ENCODE measurements around the gene SMOC2.
"Not testable (repeated sequence)": the region's sequence is repeated elsewhere in the genome, so short reads cannot be mapped to it uniquely, and the experiment has no call there.

SMOC2 gene

GRCh38 chr6:168691774-168692173, 250.8 kb downstream of the SMOC2 start:
- DNase-seq, result no peak

DNA sequence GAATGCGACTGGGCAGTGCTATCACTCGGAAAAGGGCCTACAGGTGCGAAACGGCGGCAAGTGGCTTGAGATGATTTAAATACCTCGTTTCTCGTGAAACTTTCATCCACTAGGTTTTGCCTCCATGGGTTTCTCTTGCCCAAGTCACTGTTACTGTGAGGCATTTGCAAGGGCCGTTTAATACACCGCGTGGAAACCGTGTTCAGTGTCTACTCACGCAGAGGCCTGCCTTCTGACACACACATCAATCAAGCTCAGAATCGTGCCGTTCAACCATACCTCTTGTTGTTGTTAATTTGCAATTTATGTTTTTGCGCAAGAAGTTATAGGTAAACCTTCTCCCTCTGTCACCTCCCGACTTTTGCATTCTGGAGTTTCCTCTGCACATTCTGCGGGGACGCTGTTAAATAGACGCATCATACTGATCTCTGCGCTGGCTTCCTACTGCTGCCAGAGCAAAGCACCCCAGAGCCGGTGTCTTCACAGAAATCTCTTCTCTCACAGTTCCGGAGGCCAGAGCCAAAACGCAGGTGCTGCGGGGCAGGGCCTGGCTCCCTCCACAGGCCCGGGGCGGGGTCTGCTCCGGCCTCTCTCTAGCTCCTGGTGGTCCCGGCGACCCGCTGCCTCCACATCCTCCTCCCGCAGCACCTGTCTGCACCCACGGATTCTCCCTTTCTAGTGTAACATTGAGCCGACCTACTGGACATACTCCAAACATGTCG, 251.4 kb downstream of the SMOC2 start:
- no peak for DNase-seq

GRCh38 chr6:168692915-168693257, 251.9 kb downstream of the SMOC2 start:
- not testable (repeated sequence) for DNase-seq

GRCh38 chr6:168694797-168695196, 253.8 kb downstream of the SMOC2 start:
- not testable (repeated sequence) for DNase-seq

GRCh38 chr6:168695701-168696100, 254.7 kb downstream of the SMOC2 start:
- no peak for DNase-seq

DNA sequence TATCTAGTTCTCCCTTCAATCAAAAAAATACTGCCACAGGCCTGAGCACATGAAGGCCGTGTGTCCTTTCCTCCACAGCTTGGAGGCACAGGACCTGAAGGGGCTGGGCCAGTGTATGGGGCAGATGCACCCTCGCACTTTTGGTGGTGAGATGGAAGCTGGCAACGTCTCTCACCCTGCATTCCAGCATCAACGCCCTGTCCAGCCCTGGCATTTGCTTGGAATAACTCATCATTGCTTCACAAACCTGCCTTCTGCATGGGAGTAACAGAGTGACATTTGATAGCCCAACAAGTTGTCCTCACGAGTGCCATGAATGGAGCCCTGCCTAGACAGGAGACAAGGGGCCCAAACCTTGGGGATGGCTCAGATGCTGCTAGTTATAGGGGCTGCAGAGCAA, 257.9 kb downstream of the SMOC2 start:
- no peak for DNase-seq

- no peak for DNase-seq
These were observed 258.8 kb downstream of the SMOC2 start for GRCh38 chr6:168699631-168700295.

GRCh38 chr6:168700880-168701279, 259.9 kb downstream of the SMOC2 start:
- no peak for DNase-seq

DNA sequence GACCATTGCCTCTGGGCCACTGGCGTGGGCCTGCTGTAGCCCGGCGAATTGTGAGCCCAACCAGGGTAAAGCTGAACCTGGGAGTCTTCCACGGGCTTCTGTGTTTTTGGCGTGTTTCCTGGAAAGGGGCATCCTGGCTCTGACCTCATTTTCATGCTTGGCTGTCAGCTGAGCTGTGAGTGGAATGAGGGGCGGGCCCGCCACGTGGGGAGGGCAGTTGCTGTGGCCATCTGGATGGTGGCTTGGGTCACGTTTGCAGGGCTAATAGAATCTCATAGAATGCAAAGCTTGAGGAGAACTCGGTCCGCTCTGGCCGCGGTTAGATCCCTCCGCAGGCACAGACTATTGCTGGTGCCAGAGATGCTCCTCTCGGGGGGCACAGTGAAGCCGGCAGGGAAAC, 263.0 kb downstream of the SMOC2 start:
- DNase-seq, result no peak

DNA sequence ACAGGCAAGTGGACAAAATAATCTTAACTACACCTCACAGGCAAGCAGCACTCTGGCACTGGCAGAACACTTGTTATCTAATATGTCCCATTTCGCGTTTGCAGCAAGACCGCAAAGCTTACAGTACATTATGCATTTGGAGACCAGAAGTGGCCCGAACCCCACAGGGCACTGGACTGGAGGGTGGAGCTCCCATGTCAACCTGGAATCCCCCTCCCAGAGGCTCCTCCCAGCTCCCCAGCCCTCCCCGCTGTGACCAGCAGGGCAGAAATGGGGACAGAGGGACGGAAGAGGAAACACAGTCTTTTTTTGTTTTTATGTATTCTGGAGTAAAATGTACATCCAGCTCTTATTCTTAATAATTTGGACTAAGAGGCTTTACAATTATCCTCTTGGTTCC, 263.7 kb downstream of the SMOC2 start:
- no peak for DNase-seq

DNA sequence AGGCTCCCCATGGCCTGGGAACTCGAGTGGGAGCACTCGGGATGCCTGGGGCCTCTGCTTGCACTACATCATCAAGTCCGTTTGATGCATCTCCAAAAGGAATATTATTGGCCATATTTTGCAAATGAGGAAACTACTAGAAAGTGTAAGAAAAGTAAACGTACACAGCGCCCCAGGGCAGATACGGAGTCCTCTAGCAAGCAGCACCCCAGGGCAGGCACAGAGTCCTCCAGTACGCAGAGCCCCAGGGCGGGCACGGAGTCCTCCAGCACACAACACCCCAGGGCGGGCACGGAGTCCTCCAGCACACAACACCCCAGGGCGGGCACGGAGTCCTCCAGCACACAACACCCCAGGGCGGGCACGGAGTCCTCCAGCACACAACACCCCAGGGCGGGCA, 264.3 kb downstream of the SMOC2 start:
- DNase-seq, result not testable (repeated sequence)

- no peak for DNase-seq
These were observed 265.6 kb downstream of the SMOC2 start for GRCh38 chr6:168706471-168707177.

DNA sequence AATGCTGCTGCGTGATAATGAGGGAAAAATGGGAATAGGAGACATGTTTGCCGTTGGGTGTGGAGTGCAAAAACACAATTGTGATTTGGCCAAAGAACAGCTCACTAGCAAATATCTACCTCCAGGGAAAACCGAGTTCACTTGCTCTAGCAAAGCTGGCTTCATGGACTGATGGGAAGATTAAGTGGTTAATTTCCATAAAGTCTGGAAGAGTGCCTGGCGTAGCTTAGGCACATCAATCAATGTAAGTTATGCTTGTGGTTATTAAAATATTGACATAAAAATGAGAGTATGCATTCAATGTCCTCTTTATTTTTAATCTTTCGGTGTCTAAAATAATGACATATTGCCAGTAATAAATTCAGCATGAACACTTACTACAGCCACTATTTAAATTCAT, 267.5 kb downstream of the SMOC2 start:
- DNase-seq, result no peak

DNA sequence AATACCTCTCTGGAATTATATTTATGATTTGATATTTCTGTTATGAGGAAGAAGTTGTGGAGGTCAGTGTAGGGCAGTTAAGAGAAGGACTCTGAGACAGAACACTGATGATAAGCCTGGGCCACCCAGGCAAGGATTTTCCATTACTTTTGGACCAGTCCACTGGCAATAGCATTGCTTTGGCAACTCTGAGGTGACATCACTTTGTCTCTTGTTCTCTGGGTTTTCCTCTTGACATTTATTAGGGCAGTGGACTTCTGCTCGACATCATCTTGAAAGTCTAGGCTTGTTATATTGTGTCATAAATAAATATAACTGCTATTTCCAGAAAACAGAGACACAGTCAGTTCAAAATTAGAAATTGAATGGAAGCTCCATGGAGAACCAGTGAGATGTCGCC, 268.0 kb downstream of the SMOC2 start:
- DNase-seq, result no peak

DNA sequence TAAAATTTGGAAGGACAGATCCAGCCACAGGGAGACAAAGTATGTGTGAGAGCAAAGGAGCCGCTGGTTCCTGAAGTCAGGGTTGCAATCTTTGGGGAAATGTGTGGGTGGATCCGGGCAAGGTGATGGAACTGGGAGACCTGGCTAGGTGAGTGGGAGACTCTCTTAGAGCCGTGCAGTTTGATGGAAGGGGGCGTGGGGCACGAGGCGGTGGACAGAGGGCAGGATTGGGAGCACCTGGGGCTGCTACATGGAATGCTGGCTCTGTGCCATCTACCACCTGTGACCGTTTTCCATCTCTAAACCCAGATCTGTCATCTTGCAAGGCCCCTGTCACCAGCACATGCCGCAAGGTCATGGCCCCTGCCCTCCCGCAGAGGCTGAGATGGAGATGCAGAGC, 268.4 kb downstream of the SMOC2 start:
- no peak for DNase-seq

- no peak for DNase-seq
These were observed 269.0 kb downstream of the SMOC2 start for GRCh38 chr6:168709991-168710390.

- DNase-seq, result no peak
These were observed 270.2 kb downstream of the SMOC2 start for GRCh38 chr6:168711049-168711640.

DNA sequence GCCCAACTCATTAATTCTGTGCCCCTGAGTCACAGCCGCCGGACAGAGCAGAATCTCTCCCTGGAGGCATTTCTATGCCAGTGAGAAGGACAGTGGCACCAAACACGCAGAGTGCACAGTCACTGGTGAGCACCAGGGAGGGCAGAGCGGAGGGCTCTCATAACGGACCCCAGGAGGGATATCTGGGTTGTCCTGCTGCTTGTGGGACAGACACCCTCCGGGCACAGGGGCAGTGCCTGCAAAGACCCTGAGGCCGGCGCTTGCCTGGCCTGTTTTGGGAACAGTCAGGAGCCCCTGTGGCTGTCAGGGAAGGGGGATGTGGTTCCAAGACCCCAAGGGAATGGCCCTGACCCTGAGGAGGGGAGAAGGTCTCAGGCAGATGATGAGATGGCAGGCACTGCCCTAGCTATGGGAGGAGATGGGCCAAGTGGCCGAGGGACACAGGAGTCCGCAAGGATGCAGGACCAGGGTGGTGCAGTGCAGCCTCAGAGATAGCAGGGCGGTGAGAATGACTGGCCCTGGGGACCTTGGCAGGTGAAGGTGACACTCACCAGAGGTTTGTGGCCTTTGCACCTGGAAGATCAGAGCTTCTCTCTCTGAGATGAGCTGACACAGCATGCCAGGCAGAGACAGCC, 270.8 kb downstream of the SMOC2 start:
- no peak for DNase-seq

DNA sequence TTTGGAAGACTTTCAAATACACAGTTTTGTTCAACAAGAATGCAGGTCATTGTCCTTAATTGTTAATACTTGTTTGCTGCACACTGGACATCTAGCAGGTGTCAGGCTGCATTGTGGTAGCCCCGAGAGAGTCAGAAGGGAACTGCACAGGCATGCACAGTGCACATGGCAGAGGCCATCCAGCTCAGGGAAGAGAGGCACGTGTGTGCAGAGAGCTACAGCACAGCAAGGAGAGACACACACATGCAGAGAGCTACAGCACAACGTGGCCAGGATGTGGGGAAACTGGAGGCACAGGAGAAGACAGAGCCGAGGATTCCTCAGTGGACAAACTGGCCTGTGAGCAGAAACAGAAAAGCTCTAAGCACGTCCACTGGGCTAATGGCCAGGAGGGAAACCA, 272.0 kb downstream of the SMOC2 start:
- DNase-seq, result no peak

DNA sequence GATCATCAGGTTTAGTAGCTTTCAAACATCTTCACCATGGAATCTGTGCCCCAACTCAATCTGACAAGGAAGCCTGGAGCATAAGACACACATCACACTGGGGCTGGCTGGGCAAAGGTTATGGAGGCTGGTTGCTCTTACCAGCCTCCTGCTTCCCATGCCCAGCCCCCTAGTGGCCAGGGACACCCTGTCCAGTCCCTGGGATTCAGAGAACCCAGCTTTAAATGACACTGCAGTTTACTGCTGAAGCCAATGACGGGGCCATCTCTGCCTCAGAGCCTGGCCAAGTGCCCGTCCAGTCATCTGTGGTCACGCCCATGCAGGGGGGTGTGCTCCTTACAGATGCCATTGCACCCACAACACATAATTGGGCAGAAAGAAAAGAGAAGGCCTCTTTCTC, 272.9 kb downstream of the SMOC2 start:
- no peak for DNase-seq

GRCh38 chr6:168714547-168715260, 273.7 kb downstream of the SMOC2 start:
- DNase-seq, result no peak

DNA sequence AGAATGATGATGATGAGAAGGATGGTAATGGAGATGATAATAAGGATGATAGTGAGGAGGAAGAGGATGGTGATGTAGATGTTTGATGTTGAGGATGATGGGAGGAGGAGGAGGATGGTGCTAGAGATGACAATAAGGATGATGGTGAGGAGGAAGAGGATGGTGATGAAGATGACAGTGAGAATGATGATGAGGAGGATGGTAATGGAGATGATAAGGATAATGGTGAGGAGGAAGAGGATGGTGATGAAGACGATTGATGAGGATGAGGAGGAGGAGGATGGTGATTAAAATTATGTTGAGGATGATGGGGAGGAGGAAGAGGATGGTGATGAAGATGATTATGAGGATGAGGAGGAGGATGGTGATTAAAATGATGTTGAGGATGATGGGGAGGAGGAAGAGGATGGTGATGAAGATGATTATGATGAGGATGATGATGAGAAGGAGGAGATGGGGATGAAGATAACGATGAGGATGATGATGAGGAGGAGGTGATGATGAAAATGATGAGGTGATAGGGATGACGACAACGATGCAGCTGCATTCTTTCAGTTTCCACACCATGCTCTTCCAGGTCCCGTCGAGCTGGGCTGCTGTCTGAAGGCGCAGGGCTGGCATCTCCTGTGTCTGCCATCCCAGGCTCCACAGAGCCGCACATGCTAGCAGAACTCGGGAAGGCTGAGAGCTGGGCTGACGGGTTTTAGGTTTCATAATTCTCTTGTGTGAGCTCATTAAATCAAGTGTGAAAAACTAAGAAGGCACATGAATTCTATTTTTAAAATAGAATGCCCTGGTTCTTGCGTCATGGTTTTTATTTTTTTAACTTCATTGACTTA, 274.9 kb downstream of the SMOC2 start:
- DNase-seq, result no peak

Measured in fibroblast of skin of right quadriceps (primary cell).